Endothelial cell of umbilical vein (primary cell): ENCODE measurements around the gene GDPD4.

ENCODE experiments used
- EZH2 ChIP-seq: IDR thresholded peaks from 2 replicates; pipeline ENCODE4 v1.6.1; 2012; ENCODE audit warnings: borderline replicate concordance, low read depth, mild to moderate bottlenecking, moderate library complexity, low read length, inconsistent platforms; ENCODE audit not compliant: severe bottlenecking
- FOS ChIP-seq: IDR thresholded peaks from 2 replicates; pipeline ENCODE4 v1.6.1; 2011; ENCODE audit warnings: mild to moderate bottlenecking, low read length, moderate library complexity, borderline replicate concordance; ENCODE audit not compliant: insufficient read depth
- GATA2 ChIP-seq: IDR thresholded peaks from 2 replicates; pipeline ENCODE4 v1.7.0; 2011; ENCODE audit warnings: low read depth, mild to moderate bottlenecking, moderate library complexity, mixed read lengths, low read length; ENCODE audit not compliant: insufficient read length, insufficient read depth
- JUN ChIP-seq: IDR thresholded peaks from 2 replicates; pipeline ENCODE4 v1.6.1; 2011; ENCODE audit warnings: borderline replicate concordance, low read depth; ENCODE audit not compliant: insufficient read length, insufficient read depth
- MYC ChIP-seq: IDR thresholded peaks from one replicate; pipeline ENCODE4 v1.6.1; 2011; ENCODE audit warnings: mild to moderate bottlenecking, low read depth, low read length
- POLR2A ChIP-seq: IDR thresholded peaks from 2 replicates; pipeline ENCODE4 v1.6.1; 2012; ENCODE audit warnings: low read depth, mild to moderate bottlenecking, control low read depth, low read length
- POLR2AphosphoS5 ChIP-seq: IDR thresholded peaks from 2 replicates; pipeline ENCODE4 v1.6.1; 2012; ENCODE audit warnings: low read depth, mild to moderate bottlenecking, control low read depth, low read length, moderate library complexity; ENCODE audit not compliant: insufficient read depth
- TF ChIP-seq, protein P1 (sequence below), 2 donors: IDR thresholded peaks; 1 replicate in 1 of 2; 2 replicates in 1 of 2; pipeline ENCODE4 v1.5.1; 2011; ENCODE audit warnings: low read length in 2 of 2, mild to moderate bottlenecking in 2 of 2, moderate library complexity in 2 of 2, control low read depth in 1 of 2, inconsistent platforms in 1 of 2, low read depth in 1 of 2; ENCODE audit not compliant: insufficient read depth in 1 of 2; ENCODE audit errors: extremely low read depth in 1 of 2
- TF ChIP-seq, protein P2 (sequence below): IDR thresholded peaks from 2 replicates; pipeline ENCODE4 v1.6.1; 2011; ENCODE audit not compliant: insufficient read depth, insufficient read length

GRCh38 chr11:77167111-77167626 is 134.3 kb downstream of the GDPD4 start:
- TF ChIP-seq, protein P1, sequence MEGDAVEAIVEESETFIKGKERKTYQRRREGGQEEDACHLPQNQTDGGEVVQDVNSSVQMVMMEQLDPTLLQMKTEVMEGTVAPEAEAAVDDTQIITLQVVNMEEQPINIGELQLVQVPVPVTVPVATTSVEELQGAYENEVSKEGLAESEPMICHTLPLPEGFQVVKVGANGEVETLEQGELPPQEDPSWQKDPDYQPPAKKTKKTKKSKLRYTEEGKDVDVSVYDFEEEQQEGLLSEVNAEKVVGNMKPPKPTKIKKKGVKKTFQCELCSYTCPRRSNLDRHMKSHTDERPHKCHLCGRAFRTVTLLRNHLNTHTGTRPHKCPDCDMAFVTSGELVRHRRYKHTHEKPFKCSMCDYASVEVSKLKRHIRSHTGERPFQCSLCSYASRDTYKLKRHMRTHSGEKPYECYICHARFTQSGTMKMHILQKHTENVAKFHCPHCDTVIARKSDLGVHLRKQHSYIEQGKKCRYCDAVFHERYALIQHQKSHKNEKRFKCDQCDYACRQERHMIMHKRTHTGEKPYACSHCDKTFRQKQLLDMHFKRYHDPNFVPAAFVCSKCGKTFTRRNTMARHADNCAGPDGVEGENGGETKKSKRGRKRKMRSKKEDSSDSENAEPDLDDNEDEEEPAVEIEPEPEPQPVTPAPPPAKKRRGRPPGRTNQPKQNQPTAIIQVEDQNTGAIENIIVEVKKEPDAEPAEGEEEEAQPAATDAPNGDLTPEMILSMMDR (IDR thresholded peaks at IDR 0.05; ENCODE audit: extremely low read depth in 1 of 2, insufficient read depth in 1 of 2, low read depth in 1 of 2, low read length in 2 of 2) = no peak
- no peak for TF ChIP-seq GATA2
- TF ChIP-seq POLR2A = no peak
- no peak for TF ChIP-seq EZH2
- TF ChIP-seq, protein P2, sequence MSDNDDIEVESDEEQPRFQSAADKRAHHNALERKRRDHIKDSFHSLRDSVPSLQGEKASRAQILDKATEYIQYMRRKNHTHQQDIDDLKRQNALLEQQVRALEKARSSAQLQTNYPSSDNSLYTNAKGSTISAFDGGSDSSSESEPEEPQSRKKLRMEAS = no peak
- no peak for TF ChIP-seq POLR2AphosphoS5
- TF ChIP-seq MYC = no peak
- no peak for TF ChIP-seq JUN
- TF ChIP-seq FOS = no peak
